NCI-H2107 (cell line): ENCODE measurements around the gene C2orf72.
"Not testable (repeated sequence)": the region's sequence is repeated elsewhere in the genome, so short reads cannot be mapped to it uniquely, and the experiment has no call there.

Experiments used
- DNase-seq: peaks from one replicate; lab custom pipeline; 2025; lab: John Stamatoyannopoulos, UW

C2orf72 gene

DNA sequence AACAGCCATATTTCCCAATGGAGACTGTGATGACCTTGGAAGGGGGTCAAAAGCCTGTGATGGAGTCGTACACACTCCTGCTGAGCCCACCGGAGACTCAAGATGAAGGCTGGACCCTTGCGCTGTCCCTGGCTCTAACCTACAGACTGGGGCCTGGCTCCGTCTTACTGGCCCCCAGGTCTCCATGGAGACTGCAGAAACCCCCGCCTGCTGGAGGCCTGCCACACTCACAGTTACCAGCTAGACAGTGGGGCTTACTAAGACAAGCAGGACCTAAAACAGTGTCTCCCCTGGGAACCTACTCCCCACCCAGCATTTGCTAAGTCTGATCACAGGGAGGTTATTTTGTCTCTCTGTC is 9.6 kb downstream of the C2orf72 start:
- DNase-seq, result no peak

- no peak for DNase-seq
These were observed 10.1 kb downstream of the C2orf72 start for GRCh38 chr2:231047274-231047922.

DNA sequence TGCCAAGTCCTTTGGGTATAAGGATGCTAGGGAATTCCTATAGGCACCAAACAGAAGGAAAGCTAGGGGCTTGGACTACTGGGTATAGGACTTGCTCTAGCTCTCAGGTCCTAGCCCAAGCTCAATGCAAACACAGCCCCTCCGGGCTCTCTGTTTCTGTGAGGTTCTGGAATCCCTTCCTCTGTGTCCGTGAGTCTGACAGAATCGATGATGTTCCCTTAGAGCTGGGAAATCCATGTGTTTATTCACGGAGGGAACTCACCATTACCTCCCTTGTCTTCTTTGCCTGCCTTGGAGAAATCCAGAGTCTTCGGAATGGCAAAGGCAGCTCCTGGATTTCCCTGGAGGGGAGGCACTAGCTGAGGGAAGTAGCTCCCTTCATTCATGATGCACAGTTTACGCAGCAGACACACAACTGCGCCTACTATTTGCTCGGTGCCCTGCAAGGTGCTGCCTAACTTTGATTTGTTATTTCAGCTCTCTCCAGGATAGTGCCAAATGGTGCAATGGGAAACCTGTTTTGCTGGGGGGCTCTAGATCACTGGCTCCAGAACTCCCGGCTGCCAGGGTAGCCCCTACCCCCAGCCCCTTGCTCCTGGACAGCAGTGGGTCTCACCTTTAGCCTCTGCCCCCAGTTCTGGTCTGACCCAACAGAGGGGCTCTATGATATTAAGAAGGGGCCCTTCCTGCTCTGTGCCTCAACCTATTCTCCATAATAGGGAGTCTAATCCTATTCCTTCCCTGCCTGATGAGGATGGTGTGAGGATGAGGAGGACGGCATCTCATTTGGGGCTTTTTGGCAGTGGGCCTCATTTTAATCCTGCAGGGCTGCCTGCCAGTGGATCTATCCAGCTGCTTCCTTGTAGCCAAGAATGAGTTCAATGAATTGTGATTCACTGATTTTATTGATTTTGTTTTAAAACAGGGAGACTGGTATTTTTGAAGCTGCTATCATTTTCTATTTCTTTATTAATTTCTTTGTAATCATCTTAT is 10.9 kb downstream of the C2orf72 start:
- no peak for DNase-seq

GRCh38 chr2:231049286-231050017 is 12.1 kb downstream of the C2orf72 start:
- DNase-seq, result no peak

DNA sequence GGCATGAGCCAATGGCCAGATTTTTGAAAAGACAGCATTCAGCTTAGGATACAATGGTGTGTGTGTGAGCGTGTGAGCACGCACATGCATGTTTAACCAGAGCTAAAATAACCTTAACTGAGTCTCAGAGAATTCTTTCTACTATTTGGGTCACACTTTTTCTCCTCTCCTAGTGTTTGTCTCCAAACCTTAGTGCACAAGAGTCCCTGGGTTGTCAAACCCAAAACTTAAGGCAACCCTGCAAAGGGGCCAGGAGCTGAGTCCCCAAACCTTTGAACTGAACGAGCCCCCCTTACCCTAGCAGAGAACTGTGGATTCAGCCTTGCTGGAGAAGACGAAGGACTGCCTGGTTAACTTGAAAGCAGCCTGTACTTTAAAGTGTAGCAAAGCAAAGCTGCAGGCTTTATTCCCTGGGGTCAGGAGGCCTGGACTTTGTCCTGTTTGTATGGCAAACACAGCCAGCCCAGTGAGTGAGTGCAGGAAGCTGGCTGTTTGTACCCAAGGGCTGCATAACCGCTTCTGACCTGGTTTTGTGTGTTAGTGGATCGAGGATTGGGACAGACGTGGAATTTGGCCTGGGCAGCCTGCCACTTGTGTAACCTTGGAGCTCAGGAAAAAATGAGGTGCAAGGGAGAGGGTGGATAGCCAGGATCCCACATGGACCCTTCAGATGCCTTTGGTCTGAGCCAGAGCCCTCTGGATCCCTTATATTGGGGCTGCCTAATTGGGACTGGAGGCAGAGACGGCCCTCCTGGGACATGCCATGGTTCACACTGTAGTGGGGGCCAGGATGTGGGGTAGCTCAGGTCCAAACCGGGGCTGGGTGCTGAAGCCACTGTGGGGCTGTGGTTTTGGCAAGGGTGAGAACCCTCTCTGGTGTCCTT is 12.9 kb downstream of the C2orf72 start:
- no peak for DNase-seq

GRCh38 chr2:231051116-231051515 is 13.8 kb downstream of the C2orf72 start:
- no peak for DNase-seq

DNA sequence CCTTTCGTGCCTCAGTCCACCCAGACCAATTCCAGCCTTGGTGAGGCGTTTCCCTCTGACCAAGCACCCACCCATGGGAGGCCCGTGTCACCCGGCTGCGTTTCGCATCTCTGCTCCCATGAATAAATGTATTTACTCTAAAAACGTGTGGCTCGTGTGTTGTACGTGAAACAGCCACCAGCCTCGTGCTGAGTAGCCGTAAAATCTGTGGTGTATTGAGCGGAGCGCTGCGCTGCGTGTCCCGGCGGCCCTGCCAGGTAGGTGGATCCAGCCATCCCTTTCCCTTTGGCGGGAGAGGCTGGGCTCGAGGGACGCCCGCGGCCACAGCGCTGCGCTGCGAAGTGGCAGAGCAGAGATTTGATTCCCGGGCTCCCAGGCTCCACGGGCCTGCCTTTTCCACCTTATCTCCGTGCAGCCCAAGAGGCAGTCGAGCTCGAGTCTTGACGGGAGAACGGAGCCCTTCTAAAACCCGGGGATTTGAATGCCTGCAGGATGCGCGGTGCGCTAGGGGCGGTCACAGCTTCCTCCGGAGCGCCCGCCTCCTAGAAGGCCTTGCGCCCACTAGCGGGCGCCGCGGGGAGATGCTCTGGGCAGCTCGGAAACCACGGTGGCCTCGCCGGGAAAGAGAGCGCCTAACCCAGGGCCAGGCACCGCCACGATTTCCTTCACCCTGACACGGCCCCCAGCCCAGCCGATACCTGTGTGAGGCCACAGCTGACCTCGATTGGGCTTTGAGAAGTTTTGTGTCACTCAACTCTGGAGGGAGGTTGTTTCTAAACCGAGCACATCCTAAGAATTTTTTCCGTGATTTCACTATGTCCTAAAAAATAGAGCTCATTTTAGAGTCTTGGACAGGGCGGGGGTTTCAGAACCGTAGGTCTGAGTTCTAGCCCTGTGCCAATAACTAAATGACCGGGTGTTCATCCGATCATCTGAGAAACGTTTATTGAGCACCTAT is 15.4 kb downstream of the C2orf72 start:
- DNase-seq, result peak; percentile 62

DNA sequence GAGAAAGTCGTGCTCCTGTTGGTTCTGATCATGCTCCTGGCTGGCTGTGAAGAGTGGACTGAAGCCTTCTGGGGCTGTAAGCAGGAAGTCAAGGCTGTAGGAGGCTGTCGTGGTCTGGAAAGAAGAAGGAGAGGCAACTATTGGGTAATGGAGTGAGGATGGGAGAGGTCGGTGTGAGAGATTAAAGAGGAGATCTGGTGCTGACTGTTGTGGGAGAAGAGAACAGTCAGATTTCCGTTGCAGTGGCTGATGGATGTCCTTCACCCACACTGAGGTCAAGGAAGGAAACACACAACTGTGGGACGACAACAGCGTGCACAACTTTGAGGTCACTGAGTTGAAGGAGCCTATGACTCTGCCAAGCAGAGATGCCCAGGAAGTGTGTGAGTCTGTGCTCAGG is 16.5 kb downstream of the C2orf72 start:
- no peak for DNase-seq

DNA sequence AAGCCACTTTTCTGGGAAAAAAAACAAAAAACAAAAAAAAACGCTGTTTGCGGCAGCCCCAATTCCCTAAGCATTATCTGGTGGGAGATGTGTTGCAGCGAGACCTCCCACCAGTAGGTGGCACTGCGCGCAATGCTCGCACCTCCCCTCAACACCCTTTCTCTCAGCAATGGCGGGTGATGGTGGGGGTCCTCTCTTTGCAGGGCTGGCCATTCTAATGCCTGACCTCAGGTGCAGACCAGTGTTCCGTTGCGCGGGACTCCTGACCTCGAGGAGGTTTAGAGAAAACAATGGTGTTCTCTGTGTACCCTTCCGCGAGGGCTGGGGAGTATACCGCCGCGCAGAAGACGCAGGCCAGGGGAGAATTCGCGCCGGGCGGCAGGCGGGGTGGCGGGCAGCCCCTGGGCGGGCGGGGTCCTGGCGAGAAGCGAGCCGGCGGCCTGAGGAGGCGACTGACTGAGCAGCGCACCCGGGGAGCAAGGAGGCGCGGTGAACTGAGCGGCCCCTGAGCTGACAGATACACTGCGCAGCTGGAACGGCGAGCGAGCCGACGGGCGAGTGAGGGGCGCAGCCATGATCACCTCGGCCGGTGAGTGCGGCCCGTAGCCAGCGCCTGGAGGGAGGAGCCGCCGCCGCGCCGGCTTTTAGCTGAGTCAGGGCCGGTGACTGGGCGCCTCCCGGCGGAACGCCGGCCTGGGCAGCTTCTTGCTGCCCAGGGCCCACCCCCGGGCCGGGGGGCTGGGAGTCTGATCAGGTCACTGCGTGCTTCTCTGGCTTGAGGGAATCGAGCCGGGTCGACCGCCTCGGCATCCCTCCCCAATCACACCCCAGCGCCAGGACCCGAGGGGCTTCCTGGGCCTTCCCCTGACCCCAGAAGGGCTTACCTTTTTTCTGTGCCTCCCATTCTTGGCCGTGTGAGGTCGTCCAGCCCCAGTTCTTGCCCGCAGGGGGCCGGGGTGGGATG is 19.4 kb downstream of the C2orf72 start, which contains the start of gene PSMD1:
PSMD1 (plus strand) TSS at position 415 of the 964 bp plus-strand sequence; CDS start at position 574, 159 bp downstream.
- peak; percentile 86 for DNase-seq

DNA sequence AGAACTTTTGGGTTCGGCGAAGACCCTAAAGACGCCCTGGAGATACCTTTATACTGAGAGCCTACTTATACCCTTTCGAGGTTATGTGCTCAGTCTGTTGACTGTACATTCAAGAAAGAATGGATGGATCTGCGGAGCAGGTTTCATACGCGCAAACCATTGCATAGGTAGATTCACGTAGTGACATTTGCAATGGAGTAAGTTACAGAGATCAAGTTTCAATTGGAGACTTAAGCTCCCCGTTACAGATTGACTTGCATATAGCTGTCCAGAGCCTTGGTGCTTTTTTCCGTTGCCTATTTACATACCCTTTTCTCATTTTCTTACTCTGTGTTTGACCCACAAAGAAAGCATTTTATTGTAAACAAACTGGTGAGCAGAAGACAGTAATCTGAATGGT is 20.3 kb downstream of the C2orf72 start:
- DNase-seq, result no peak

DNA sequence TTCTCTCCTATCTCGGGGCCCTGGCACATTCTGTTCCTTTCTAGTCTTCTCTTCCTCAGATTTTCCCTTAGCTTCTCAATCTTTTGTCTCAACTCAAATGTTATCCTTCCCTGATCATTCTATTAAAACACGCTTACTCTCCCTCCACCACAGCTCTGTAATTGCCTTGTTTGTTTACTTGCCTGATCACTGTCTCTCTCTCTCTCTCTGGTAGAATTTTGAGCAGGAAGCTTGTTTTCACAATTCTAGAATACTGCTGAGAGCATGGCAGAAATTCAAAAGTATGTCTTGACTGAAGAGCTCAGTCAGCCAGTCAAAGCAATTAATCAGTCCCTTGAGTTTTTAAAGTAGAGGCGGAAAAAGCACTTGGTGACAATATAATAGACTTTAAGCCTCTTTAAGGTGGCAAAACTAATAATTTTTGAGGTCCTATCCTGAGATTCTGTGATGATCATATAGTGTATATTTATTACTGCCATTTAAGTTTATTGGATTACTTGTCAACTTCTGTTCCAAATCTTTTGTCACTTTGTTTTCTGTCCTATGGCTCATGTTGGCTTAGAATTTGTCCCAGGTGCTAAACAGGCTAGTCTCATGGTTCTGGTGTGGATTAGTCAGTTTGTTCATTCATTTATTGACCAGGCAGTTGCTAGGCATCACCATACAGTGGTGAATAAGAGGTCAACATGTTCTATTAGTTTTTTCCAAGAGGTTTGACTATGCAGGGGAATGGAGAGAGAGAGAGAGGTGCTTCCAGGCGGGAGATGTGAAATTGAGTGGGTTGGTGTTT is 21.6 kb downstream of the C2orf72 start:
- DNase-seq, result no peak

- no peak for DNase-seq
These were observed 22.4 kb downstream of the C2orf72 start for GRCh38 chr2:231059756-231060155.

- no peak for DNase-seq
These were observed 25.5 kb downstream of the C2orf72 start for GRCh38 chr2:231062776-231063175.

DNA sequence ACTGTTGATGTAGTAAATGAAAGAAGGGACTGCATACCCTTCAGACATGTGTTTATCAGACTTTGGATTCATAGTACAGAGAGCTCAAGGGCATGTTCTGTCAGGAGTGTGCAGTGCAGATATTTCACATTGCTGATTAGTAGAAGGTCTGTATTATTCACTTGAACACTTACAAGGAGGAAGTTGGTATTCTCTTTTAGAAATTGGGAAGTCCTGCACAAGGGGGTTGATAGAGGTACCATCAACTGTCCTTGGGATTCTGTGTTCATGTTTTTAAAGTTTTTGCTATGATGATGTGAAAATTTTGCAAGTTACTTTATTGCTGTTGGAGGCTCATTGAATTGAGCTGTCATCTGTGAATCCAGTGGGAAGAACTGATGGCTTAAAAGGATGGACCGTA is 26.0 kb downstream of the C2orf72 start:
- no peak for DNase-seq

- no peak for DNase-seq
These were observed 28.6 kb downstream of the C2orf72 start for GRCh38 chr2:231065966-231066365.

DNA sequence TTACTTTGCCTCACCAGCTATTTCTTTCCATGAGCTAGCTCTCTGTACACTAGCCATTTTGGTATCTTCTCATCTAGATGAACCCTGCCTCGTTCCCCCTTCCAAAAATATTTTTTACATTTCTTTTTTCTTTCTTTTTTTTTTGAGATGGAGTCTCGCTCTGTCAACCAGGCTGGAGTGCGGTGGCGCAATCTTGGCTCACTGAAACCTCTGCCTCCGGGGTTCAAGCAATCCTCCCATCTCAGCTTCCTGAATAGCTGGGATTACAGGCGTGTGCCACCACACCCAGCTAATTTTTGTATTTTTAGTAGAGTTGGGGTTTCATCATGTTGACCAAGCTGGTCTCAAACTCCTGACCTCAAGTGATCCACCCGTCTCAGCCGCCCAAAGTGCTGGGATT is 30.2 kb downstream of the C2orf72 start:
- not testable (repeated sequence) for DNase-seq

DNA sequence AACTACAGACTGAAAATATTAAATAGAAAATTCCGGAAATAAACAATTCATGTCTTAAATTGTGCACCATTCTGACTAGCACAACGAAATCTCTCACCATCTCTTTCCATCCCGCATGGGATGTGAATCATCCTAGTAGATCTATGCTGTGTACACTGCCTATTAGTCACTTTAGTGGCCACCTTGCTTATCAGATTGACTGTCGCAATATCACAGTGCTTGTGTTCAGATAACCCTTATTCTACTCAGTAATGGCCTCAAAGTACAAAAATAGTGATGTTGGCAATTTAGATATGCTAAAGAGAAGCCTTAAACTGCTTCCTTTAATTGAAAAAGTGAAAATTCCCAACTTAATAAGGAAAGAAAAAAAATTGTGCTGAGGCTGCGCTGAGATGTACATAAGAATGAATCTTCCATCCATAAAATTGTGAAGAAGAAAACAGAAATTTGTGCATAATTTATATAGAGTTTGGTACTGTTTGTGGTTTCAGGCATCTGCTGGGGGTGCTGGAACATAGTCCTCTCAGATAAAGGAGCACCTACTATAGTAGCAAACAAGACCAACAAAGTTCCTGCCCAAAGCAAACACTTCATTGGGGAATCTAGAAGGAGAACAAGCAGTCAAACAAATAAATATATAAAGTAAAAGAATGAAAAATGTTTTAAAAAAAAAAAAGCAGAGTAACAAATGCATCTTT is 31.4 kb downstream of the C2orf72 start:
- no peak for DNase-seq
